MCF 10A (cell line): Measurements from ENCODE around the gene DUS2. TPM values are rescaled to one million over a fixed set of nuclear protein-coding genes. Genes with fewer than 3 reads are reported as not detected.

Source experiments
- BruUV-seq: library from RNA; stranded (reverse); fragments of 400-500 nt; replicated peaks from 2 replicates; lab custom pipeline; 2021; lab: Mats Ljungman, UMichigan
- CTCF ChIA-PET: fragments of 300-600 bp; sonication (Branson Sonifier 250); formaldehyde crosslinking; extraction: SDS; loops from one replicate; lab custom pipeline; 2021; ENCODE audit warnings: antibody characterized with exemption, inconsistent platforms; lab: Yijun Ruan, JAX
- POLR2A ChIA-PET: fragments of 300-600, 350-650 bp; sonication (Branson Sonifier 250); formaldehyde crosslinking; extraction: SDS; loops from one replicate; lab custom pipeline; 2020; ENCODE audit warnings: antibody characterized with exemption, inconsistent platforms; lab: Yijun Ruan, JAX
- DNase-seq: peaks from one replicate; pipeline ENCODE4 v3.0.0-alpha.2; 2018; ENCODE audit not compliant: unreplicated experiment
- H3K27ac Mint-ChIP-seq: one replicate; pipeline ENCODE4 v1.8.0; 2022; ENCODE audit warnings: mild to moderate bottlenecking, low read depth, mixed read lengths; ENCODE audit not compliant: unreplicated experiment
- H3K27me3 Mint-ChIP-seq: one replicate; pipeline ENCODE4 v1.8.0; 2022; ENCODE audit warnings: mixed read lengths; ENCODE audit not compliant: insufficient read depth, unreplicated experiment
- H3K36me3 Mint-ChIP-seq: one replicate; pipeline ENCODE4 v1.8.0; 2022; ENCODE audit warnings: mild to moderate bottlenecking, moderate library complexity, mixed read lengths; ENCODE audit not compliant: insufficient read depth, unreplicated experiment
- H3K4me1 Mint-ChIP-seq: one replicate; pipeline ENCODE4 v1.8.0; 2022; ENCODE audit warnings: mixed read lengths; ENCODE audit not compliant: insufficient read depth, unreplicated experiment
- H3K4me3 Mint-ChIP-seq: one replicate; pipeline ENCODE4 v1.8.0; 2022; ENCODE audit warnings: mild to moderate bottlenecking, moderate library complexity, mixed read lengths; ENCODE audit not compliant: unreplicated experiment
- H3K9me3 Mint-ChIP-seq: one replicate; pipeline ENCODE4 v1.8.0; 2022; ENCODE audit warnings: mixed read lengths; ENCODE audit not compliant: unreplicated experiment
- CTCF ChIP-seq: fragments of 200-600 bp; IDR thresholded peaks from one replicate; pipeline ENCODE4 v1.8.0; 2022; ENCODE audit warnings: antibody characterized with exemption, mild to moderate bottlenecking; ENCODE audit not compliant: unreplicated experiment
- intact Hi-C: fragments of 100-400 bp; cut with micrococcal nuclease; formaldehyde crosslinking; loops from 2 replicates; pipeline ENCODE4 v1.14.1; 2022
- total RNA-seq: library from RNA; stranded (reverse); gene quantifications from 2 replicates; pipeline ENCODE4 v1.2.3, GENCODE V29; 2022

The DUS2 gene
- total RNA-seq, 1 experiment from 2014 or later = 24.2 TPM

- H3K36me3 Mint-ChIP-seq = peaks cover 34% of the 10 kb centered on the region
- no peak overlapping the region for H3K27ac Mint-ChIP-seq
- TF ChIP-seq CTCF = no peak
- H3K4me1 Mint-ChIP-seq = peaks cover 22% of the 10 kb centered on the region
- H3K9me3 Mint-ChIP-seq = no peaks in the 10 kb centered on the region
- H3K4me3 Mint-ChIP-seq = no peak overlapping the region
- no TSS peak for BruUV-seq
- intact Hi-C loops = no loop called here
- DNase-seq = no peak
- H3K27me3 Mint-ChIP-seq = no peaks in the 10 kb centered on the region
- ChIA-PET POLR2A (interaction anchor here (0.8 to 1.0 kb wide), 2 partner anchors 28 to 112 kb away, joined by 3 to 4 read pairs; no protein-coding TSS in a partner anchor), CTCF (interaction anchor here (0.6 to 2.2 kb wide), 3 partner anchors 29 to 431 kb away, joined by 3 to 6 read pairs (median 5); no protein-coding TSS in a partner anchor)
These were observed 12.1 kb downstream of the DUS2 start for GRCh38 chr16:68035227-68035626.

GRCh38 chr16:68037841-68038597 lies 14.9 kb downstream of the DUS2 start:
- no TSS peak for BruUV-seq
- H3K27me3 Mint-ChIP-seq = no peaks in the 10 kb centered on the region
- H3K9me3 Mint-ChIP-seq = no peaks in the 10 kb centered on the region
- POLR2A ChIA-PET = interaction anchor here (1.0 kb wide), 1 partner anchor 10 kb away, joined by 5 read pairs; no protein-coding TSS in a partner anchor
- peaks cover 2% of the 10 kb centered on the region for H3K4me1 Mint-ChIP-seq
- peaks cover 51% of the 10 kb centered on the region for H3K36me3 Mint-ChIP-seq
- H3K27ac Mint-ChIP-seq = no peak overlapping the region
- DNase-seq = no peak
- intact Hi-C loops = no loop called here
- no peak for TF ChIP-seq CTCF
- H3K4me3 Mint-ChIP-seq = no peak overlapping the region
- CTCF ChIA-PET = interaction anchor here (0.7 to 3.9 kb wide), 3 partner anchors 44 to 1106 kb away, joined by 3 to 17 read pairs (median 5); partner anchors contain the start of gene NRN1L

GRCh38 chr16:68040506-68041288 lies 17.6 kb downstream of the DUS2 start:
- DNase-seq = peak; percentile 81
- Mint-ChIP-seq H3K36me3 (peaks cover 47% of the 10 kb centered on the region), H3K27me3 (no peaks in the 10 kb centered on the region), H3K4me1 (no peaks in the 10 kb centered on the region), H3K4me3 (no peak overlapping the region), H3K27ac (no peak overlapping the region), H3K9me3 (no peaks in the 10 kb centered on the region)
- BruUV-seq = no TSS peak
- TF ChIP-seq CTCF = peak; percentile 89
- POLR2A ChIA-PET = interaction anchor here (0.6 to 1.3 kb wide), 7 partner anchors 44 to 518 kb away, joined by 3 to 4 read pairs (median 3); partner anchors contain the start of gene PSMB10
- intact Hi-C loops = loop anchor here (1.0 to 2.0 kb wide), 4 partner anchors 47 to 156 kb away; partner anchors contain the start of genes NRN1L and PSMB10
- CTCF ChIA-PET = interaction anchor here (0.7 to 3.9 kb wide), 31 partner anchors 11 to 519 kb away, joined by 3 to 33 read pairs (median 4); partner anchors contain the start of genes DDX28, DUS2, NRN1L and PSMB10
